K562 (cell line): ENCODE data around the gene CFAP20DC.

Source experiments
- HDAC6 ChIP-seq: IDR thresholded peaks from 2 replicates; pipeline ENCODE4 v1.6.1; 2012; ENCODE audit warnings: low read depth, mild to moderate bottlenecking, control low read depth, inconsistent platforms, low read length, moderate library complexity
- NCOA2 ChIP-seq, 2 experiments: fragments of 450-650 bp; IDR thresholded peaks; 2 replicates each; pipeline ENCODE4 v1.6.1; 2018; ENCODE audit warnings: mild to moderate bottlenecking in 2 of 2, moderate library complexity in 1 of 2; ENCODE audit not compliant: partially characterized antibody in 2 of 2
- POU5F1 ChIP-seq: fragments of 150-350 bp; IDR thresholded peaks from 2 replicates; pipeline ENCODE4 v1.6.1; 2014; ENCODE audit warnings: borderline replicate concordance, low read length, low read depth, mild to moderate bottlenecking; ENCODE audit not compliant: partially characterized antibody
- PURB ChIP-seq: sonication (generic); formaldehyde crosslinking; IDR thresholded peaks from 2 replicates; pipeline ENCODE4 v1.9.0; 2021; ENCODE audit warnings: low read depth, mild to moderate bottlenecking, missing genetic modification reagents
- SP2 ChIP-seq: IDR thresholded peaks from 2 replicates; pipeline ENCODE4 v1.6.1; 2011; ENCODE audit warnings: mild to moderate bottlenecking, low read depth, low read length, moderate library complexity; ENCODE audit not compliant: poor library complexity, severe bottlenecking; ENCODE audit errors: extremely low read depth
- STAT5B ChIP-seq: fragments of 250-450 bp; sonication (Bioruptor Pico); IDR thresholded peaks from 2 replicates; pipeline ENCODE4 v1.8.0; 2021; ENCODE audit warnings: mild to moderate bottlenecking, inconsistent platforms
- ZFP36 ChIP-seq: fragments of 150-350 bp; IDR thresholded peaks from 2 replicates; pipeline ENCODE4 v1.6.1; 2018; ENCODE audit warnings: low read length, low read depth; ENCODE audit not compliant: partially characterized antibody
- ZKSCAN8 ChIP-seq: fragments of 200-800 bp; sonication (Bioruptor generic); IDR thresholded peaks from 2 replicates; pipeline ENCODE4 v1.6.1; 2016; ENCODE audit warnings: missing genetic modification characterization, missing compliant biosample characterization
- TF ChIP-seq, protein P1 (sequence below), 3 experiments: IDR thresholded peaks in 2 of 3; conservative IDR thresholded peaks in 1 of 3; 2 replicates each; pipeline ENCODE4 v1.5.1; 2011 to 2012; ENCODE audit warnings: low read length in 3 of 3, mild to moderate bottlenecking in 3 of 3, control low read depth in 2 of 3, improper control_type of control experiment in 1 of 3, inconsistent platforms in 1 of 3, low read depth in 1 of 3, mixed read lengths in 1 of 3, moderate library complexity in 1 of 3; ENCODE audit not compliant: insufficient read depth in 2 of 3
- TF ChIP-seq, protein P2 (sequence below): fragments of 250-450 bp; sonication (Bioruptor Pico); IDR thresholded peaks from 2 replicates; pipeline ENCODE4 v1.4.0; 2020
- TF ChIP-seq, protein P3 (sequence below), 2 experiments: IDR thresholded peaks; 2 replicates each; pipeline ENCODE4 v1.6.1; 2012; ENCODE audit warnings: improper control_type of control experiment in 2 of 2, low read depth in 2 of 2, low read length in 2 of 2, borderline replicate concordance in 1 of 2

DNA sequence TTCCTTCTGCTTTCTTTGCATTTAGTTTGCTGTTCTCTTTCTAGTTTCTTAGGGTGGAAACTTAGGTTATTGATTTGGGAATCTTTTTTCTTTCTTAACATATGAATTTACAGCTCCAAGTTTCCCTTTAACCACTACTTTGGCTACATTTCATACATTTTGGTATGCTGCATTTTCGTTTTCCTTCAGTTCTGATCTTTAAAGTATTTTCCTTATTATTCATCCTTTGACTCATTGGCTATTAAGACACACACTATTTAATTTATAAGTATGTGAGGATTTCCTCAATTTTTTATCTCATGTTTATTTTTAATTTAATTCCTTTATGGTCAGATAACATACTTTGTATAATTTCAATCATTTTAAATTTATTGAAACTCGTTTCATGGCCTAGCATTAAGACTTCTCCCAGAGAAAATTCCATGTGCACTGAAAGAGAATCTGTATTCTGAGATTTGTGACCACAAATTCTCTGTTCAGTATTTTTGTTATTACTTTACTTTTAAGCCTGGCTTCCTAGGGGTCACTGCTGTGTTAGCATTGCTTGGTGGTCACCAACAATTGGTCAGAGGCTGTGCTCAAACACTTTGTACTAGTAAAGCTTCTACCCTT is 87.7 kb downstream of the CFAP20DC start:
- no peak for TF ChIP-seq PURB (CRISPR knock-in tag)
- TF ChIP-seq STAT5B: no peak
- TF ChIP-seq ZKSCAN8 (CRISPR knock-in tag): no peak
- TF ChIP-seq NCOA2 (IDR thresholded peaks at IDR 0.05; ENCODE audit: partially characterized antibody in 2 of 2): no peak
- TF ChIP-seq ZFP36: no peak
- TF ChIP-seq, protein P1, sequence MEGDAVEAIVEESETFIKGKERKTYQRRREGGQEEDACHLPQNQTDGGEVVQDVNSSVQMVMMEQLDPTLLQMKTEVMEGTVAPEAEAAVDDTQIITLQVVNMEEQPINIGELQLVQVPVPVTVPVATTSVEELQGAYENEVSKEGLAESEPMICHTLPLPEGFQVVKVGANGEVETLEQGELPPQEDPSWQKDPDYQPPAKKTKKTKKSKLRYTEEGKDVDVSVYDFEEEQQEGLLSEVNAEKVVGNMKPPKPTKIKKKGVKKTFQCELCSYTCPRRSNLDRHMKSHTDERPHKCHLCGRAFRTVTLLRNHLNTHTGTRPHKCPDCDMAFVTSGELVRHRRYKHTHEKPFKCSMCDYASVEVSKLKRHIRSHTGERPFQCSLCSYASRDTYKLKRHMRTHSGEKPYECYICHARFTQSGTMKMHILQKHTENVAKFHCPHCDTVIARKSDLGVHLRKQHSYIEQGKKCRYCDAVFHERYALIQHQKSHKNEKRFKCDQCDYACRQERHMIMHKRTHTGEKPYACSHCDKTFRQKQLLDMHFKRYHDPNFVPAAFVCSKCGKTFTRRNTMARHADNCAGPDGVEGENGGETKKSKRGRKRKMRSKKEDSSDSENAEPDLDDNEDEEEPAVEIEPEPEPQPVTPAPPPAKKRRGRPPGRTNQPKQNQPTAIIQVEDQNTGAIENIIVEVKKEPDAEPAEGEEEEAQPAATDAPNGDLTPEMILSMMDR (IDR thresholded peaks at IDR 0.05 in 2 of 3, conservative IDR thresholded peaks at IDR 0.05 in 1 of 3; ENCODE audit: insufficient read depth in 2 of 3, low read depth in 1 of 3, low read length in 3 of 3): no peak
- no peak for TF ChIP-seq HDAC6
- TF ChIP-seq, protein P2, sequence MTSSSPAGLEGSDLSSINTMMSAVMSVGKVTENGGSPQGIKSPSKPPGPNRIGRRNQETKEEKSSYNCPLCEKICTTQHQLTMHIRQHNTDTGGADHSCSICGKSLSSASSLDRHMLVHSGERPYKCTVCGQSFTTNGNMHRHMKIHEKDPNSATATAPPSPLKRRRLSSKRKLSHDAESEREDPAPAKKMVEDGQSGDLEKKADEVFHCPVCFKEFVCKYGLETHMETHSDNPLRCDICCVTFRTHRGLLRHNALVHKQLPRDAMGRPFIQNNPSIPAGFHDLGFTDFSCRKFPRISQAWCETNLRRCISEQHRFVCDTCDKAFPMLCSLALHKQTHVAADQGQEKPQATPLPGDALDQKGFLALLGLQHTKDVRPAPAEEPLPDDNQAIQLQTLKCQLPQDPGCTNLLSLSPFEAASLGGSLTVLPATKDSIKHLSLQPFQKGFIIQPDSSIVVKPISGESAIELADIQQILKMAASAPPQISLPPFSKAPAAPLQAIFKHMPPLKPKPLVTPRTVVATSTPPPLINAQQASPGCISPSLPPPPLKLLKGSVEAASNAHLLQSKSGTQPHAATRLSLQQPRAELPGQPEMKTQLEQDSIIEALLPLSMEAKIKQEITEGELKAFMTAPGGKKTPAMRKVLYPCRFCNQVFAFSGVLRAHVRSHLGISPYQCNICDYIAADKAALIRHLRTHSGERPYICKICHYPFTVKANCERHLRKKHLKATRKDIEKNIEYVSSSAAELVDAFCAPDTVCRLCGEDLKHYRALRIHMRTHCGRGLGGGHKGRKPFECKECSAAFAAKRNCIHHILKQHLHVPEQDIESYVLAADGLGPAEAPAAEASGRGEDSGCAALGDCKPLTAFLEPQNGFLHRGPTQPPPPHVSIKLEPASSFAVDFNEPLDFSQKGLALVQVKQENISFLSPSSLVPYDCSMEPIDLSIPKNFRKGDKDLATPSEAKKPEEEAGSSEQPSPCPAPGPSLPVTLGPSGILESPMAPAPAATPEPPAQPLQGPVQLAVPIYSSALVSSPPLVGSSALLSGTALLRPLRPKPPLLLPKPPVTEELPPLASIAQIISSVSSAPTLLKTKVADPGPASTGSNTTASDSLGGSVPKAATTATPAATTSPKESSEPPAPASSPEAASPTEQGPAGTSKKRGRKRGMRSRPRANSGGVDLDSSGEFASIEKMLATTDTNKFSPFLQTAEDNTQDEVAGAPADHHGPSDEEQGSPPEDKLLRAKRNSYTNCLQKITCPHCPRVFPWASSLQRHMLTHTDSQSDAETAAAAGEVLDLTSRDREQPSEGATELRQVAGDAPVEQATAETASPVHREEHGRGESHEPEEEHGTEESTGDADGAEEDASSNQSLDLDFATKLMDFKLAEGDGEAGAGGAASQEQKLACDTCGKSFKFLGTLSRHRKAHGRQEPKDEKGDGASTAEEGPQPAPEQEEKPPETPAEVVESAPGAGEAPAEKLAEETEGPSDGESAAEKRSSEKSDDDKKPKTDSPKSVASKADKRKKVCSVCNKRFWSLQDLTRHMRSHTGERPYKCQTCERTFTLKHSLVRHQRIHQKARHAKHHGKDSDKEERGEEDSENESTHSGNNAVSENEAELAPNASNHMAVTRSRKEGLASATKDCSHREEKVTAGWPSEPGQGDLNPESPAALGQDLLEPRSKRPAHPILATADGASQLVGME: no peak
- no peak for TF ChIP-seq SP2
- no peak for TF ChIP-seq POU5F1
- TF ChIP-seq, protein P3, sequence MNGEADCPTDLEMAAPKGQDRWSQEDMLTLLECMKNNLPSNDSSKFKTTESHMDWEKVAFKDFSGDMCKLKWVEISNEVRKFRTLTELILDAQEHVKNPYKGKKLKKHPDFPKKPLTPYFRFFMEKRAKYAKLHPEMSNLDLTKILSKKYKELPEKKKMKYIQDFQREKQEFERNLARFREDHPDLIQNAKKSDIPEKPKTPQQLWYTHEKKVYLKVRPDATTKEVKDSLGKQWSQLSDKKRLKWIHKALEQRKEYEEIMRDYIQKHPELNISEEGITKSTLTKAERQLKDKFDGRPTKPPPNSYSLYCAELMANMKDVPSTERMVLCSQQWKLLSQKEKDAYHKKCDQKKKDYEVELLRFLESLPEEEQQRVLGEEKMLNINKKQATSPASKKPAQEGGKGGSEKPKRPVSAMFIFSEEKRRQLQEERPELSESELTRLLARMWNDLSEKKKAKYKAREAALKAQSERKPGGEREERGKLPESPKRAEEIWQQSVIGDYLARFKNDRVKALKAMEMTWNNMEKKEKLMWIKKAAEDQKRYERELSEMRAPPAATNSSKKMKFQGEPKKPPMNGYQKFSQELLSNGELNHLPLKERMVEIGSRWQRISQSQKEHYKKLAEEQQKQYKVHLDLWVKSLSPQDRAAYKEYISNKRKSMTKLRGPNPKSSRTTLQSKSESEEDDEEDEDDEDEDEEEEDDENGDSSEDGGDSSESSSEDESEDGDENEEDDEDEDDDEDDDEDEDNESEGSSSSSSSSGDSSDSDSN (IDR thresholded peaks at IDR 0.05; ENCODE audit: borderline replicate concordance in 1 of 2, low read depth in 2 of 2, low read length in 2 of 2): no peak
